Activated naive CD8-positive, alpha-beta T cell treated with anti-CD3 and anti-CD28 coated beads, Interleukin-2, amount 10 ng/mL, durations not matched to agents 7 days and 5 days (primary cell): ENCODE data around the gene INMT. TPM values are rescaled to one million over a fixed set of nuclear protein-coding genes. Genes with fewer than 3 reads are reported as not detected.
A peak's percentile ranks its signal among the peaks of the same experiment; 100 is the strongest.

Experiments used
- ATAC-seq: fragments of 150-1000 bp; cut with Tn5 transposase; one replicate; pipeline ENCODE4 v1.10.0; 2021; ENCODE audit warnings: low read depth, moderate library complexity
- POLR2A ChIA-PET: fragments of 350-600 bp; sonication (Branson Sonifier 250); formaldehyde crosslinking; loops from one replicate; lab custom pipeline; 2021; ENCODE audit warnings: antibody characterized with exemption; lab: Charles Lee
- DNase-seq: peaks from one replicate; pipeline ENCODE4 v3.0.0; 2021
- H3K27ac Mint-ChIP-seq: one replicate; pipeline ENCODE4 v1.8.0; 2022; ENCODE audit warnings: mild to moderate bottlenecking, mixed read lengths
- H3K27me3 Mint-ChIP-seq: one replicate; pipeline ENCODE4 v1.8.0; 2022; ENCODE audit warnings: mild to moderate bottlenecking, moderate library complexity, mixed read lengths
- H3K36me3 Mint-ChIP-seq: one replicate; pipeline ENCODE4 v1.8.0; 2021; ENCODE audit warnings: mild to moderate bottlenecking, mixed read lengths
- H3K4me1 Mint-ChIP-seq: one replicate; pipeline ENCODE4 v1.8.0; 2021; ENCODE audit warnings: mixed read lengths
- H3K4me3 Mint-ChIP-seq: one replicate; pipeline ENCODE4 v1.8.0; 2022; ENCODE audit warnings: mild to moderate bottlenecking, moderate library complexity, mixed read lengths
- H3K9me3 Mint-ChIP-seq: one replicate; pipeline ENCODE4 v1.8.0; 2021; ENCODE audit warnings: mixed read lengths
- total RNA-seq, 2 experiments: library from RNA; stranded (reverse); gene quantifications; one replicate each; pipeline ENCODE4 v1.2.3, GENCODE V29; 2021

INMT gene
- total RNA-seq, 2 experiments from 2014 or later = 0.30 to 0.37 TPM

GRCh38 chr7:30731581-30731980 lies 20.4 kb upstream of the INMT start:
- DNase-seq (no peak), ATAC-seq (no peak)
- Mint-ChIP-seq H3K4me1 (peaks cover 44% of the 10 kb centered on the region), H3K36me3 (no peaks in the 10 kb centered on the region), H3K27me3 (peaks cover 4% of the 10 kb centered on the region), H3K9me3 (no peaks in the 10 kb centered on the region), H3K27ac (peak overlapping the region; percentile 42), H3K4me3 (no peak overlapping the region)
- POLR2A ChIA-PET = no interaction called here

- Mint-ChIP-seq H3K27me3 (peaks cover 4% of the 10 kb centered on the region), H3K4me1 (peaks cover 38% of the 10 kb centered on the region), H3K27ac (no peak overlapping the region), H3K9me3 (no peaks in the 10 kb centered on the region), H3K4me3 (no peak overlapping the region), H3K36me3 (peaks cover 1% of the 10 kb centered on the region)
- DNase-seq (no peak), ATAC-seq (no peak)
- POLR2A ChIA-PET = no interaction called here
These were observed 19.3 kb upstream of the INMT start for GRCh38 chr7:30732606-30733005.

GRCh38 chr7:30733216-30733615 lies 18.7 kb upstream of the INMT start:
- POLR2A ChIA-PET = no interaction called here
- peaks cover 38% of the 10 kb centered on the region for H3K4me1 Mint-ChIP-seq

GRCh38 chr7:30733691-30734090 lies 18.2 kb upstream of the INMT start:
- H3K27ac Mint-ChIP-seq = no peak overlapping the region
- H3K9me3 Mint-ChIP-seq = no peaks in the 10 kb centered on the region
- DNase-seq (no peak), ATAC-seq (no peak)
- peaks cover 1% of the 10 kb centered on the region for H3K36me3 Mint-ChIP-seq
- POLR2A ChIA-PET = no interaction called here
- peaks cover 4% of the 10 kb centered on the region for H3K27me3 Mint-ChIP-seq
- H3K4me3 Mint-ChIP-seq = no peak overlapping the region
- H3K4me1 Mint-ChIP-seq = peaks cover 38% of the 10 kb centered on the region

More at GRCh38 chr7:30733216-30733615, 18.7 kb upstream of the INMT start:
- ATAC-seq (no peak), DNase-seq (no peak)
- Mint-ChIP-seq H3K36me3 (peaks cover 1% of the 10 kb centered on the region), H3K27me3 (peaks cover 4% of the 10 kb centered on the region), H3K27ac (peak overlapping the region; percentile 50), H3K4me3 (no peak overlapping the region), H3K9me3 (no peaks in the 10 kb centered on the region)

GRCh38 chr7:30734497-30734896 lies 17.4 kb upstream of the INMT start:
- Mint-ChIP-seq H3K27ac (no peak overlapping the region), H3K27me3 (peaks cover 4% of the 10 kb centered on the region)
- POLR2A ChIA-PET = interaction anchor here (6.5 kb wide), 1 partner anchor 8 kb away, joined by 61 read pairs; no protein-coding TSS in a partner anchor

GRCh38 chr7:30735631-30736030 lies 16.3 kb upstream of the INMT start:
- no peak overlapping the region for H3K27ac Mint-ChIP-seq
- no peak overlapping the region for H3K4me3 Mint-ChIP-seq
- peaks cover 4% of the 10 kb centered on the region for H3K27me3 Mint-ChIP-seq
- POLR2A ChIA-PET = interaction anchor here (6.5 kb wide), 1 partner anchor 9 kb away, joined by 61 read pairs; no protein-coding TSS in a partner anchor
- no peaks in the 10 kb centered on the region for H3K9me3 Mint-ChIP-seq
- H3K4me1 Mint-ChIP-seq = peaks cover 33% of the 10 kb centered on the region
- DNase-seq = no peak
- peaks cover 1% of the 10 kb centered on the region for H3K36me3 Mint-ChIP-seq
- ATAC-seq = no peak

More at GRCh38 chr7:30734497-30734896, 17.4 kb upstream of the INMT start:
- no peak overlapping the region for H3K4me3 Mint-ChIP-seq
- DNase-seq (no peak), ATAC-seq (no peak)
- H3K36me3 Mint-ChIP-seq = peaks cover 1% of the 10 kb centered on the region
- H3K9me3 Mint-ChIP-seq = no peaks in the 10 kb centered on the region
- peaks cover 33% of the 10 kb centered on the region for H3K4me1 Mint-ChIP-seq

- POLR2A ChIA-PET = interaction anchor here (6.5 kb wide), 1 partner anchor 10 kb away, joined by 61 read pairs; no protein-coding TSS in a partner anchor
- DNase-seq (no peak), ATAC-seq (no peak)
- no peaks in the 10 kb centered on the region for H3K9me3 Mint-ChIP-seq
- H3K27ac Mint-ChIP-seq = no peak overlapping the region
- peaks cover 31% of the 10 kb centered on the region for H3K4me1 Mint-ChIP-seq
- peaks cover 4% of the 10 kb centered on the region for H3K27me3 Mint-ChIP-seq
- H3K4me3 Mint-ChIP-seq = no peak overlapping the region
- peaks cover 1% of the 10 kb centered on the region for H3K36me3 Mint-ChIP-seq
These were observed 15.6 kb upstream of the INMT start for GRCh38 chr7:30736291-30736690.

GRCh38 chr7:30738026-30738915 lies 13.7 kb upstream of the INMT start:
- H3K9me3 Mint-ChIP-seq = no peaks in the 10 kb centered on the region
- peaks cover 1% of the 10 kb centered on the region for H3K36me3 Mint-ChIP-seq
- POLR2A ChIA-PET = interaction anchor here (1.3 to 6.5 kb wide), 4 partner anchors 12 to 144 kb away, joined by 3 to 61 read pairs (median 7); no protein-coding TSS in a partner anchor
- H3K4me1 Mint-ChIP-seq = peaks cover 22% of the 10 kb centered on the region
- H3K27me3 Mint-ChIP-seq = no peaks in the 10 kb centered on the region
- peak overlapping the region; percentile 56 for H3K4me3 Mint-ChIP-seq
- ATAC-seq (peak; percentile 75), DNase-seq (no peak)
- peak overlapping the region; percentile 94 for H3K27ac Mint-ChIP-seq

- ATAC-seq = no peak
- Mint-ChIP-seq H3K27me3 (no peaks in the 10 kb centered on the region), H3K9me3 (no peaks in the 10 kb centered on the region), H3K36me3 (peaks cover 1% of the 10 kb centered on the region), H3K27ac (peak overlapping the region; percentile 40), H3K4me3 (no peak overlapping the region), H3K4me1 (peaks cover 34% of the 10 kb centered on the region)
- no peak for DNase-seq
- POLR2A ChIA-PET = interaction anchor here (2.8 to 6.5 kb wide), 2 partner anchors 13 to 37 kb away, joined by 7 to 61 read pairs; no protein-coding TSS in a partner anchor
These were observed 12.2 kb upstream of the INMT start for GRCh38 chr7:30739691-30740090.

- DNase-seq = peak; percentile 86
- no peak overlapping the region for H3K27ac Mint-ChIP-seq
- no peaks in the 10 kb centered on the region for H3K27me3 Mint-ChIP-seq
- POLR2A ChIA-PET = interaction anchor here (6.5 kb wide), 1 partner anchor 14 kb away, joined by 61 read pairs; no protein-coding TSS in a partner anchor
- peaks cover 30% of the 10 kb centered on the region for H3K4me1 Mint-ChIP-seq
- no peaks in the 10 kb centered on the region for H3K9me3 Mint-ChIP-seq
- peak; percentile 41 for ATAC-seq
- H3K36me3 Mint-ChIP-seq = peaks cover 1% of the 10 kb centered on the region
- no peak overlapping the region for H3K4me3 Mint-ChIP-seq
These were observed 11.3 kb upstream of the INMT start for GRCh38 chr7:30740417-30741181.

- Mint-ChIP-seq H3K4me3 (no peak overlapping the region), H3K27ac (no peak overlapping the region), H3K36me3 (peaks cover 1% of the 10 kb centered on the region), H3K27me3 (no peaks in the 10 kb centered on the region), H3K9me3 (no peaks in the 10 kb centered on the region), H3K4me1 (peaks cover 30% of the 10 kb centered on the region)
- no peak for ATAC-seq
- POLR2A ChIA-PET = no interaction called here
- no peak for DNase-seq
These were observed 10.6 kb upstream of the INMT start for GRCh38 chr7:30741289-30741688.

- POLR2A ChIA-PET = no interaction called here
- Mint-ChIP-seq H3K4me3 (no peak overlapping the region), H3K9me3 (no peaks in the 10 kb centered on the region), H3K27ac (no peak overlapping the region), H3K27me3 (peaks cover 8% of the 10 kb centered on the region), H3K36me3 (no peaks in the 10 kb centered on the region), H3K4me1 (peaks cover 16% of the 10 kb centered on the region)
- no peak for DNase-seq
- ATAC-seq = no peak
These were observed 8.4 kb upstream of the INMT start for GRCh38 chr7:30743371-30744074.

- no peaks in the 10 kb centered on the region for H3K36me3 Mint-ChIP-seq
- peaks cover 8% of the 10 kb centered on the region for H3K27me3 Mint-ChIP-seq
- no peaks in the 10 kb centered on the region for H3K9me3 Mint-ChIP-seq
- DNase-seq (no peak), ATAC-seq (peak; percentile 37)
- H3K27ac Mint-ChIP-seq = peak overlapping the region; percentile 11
- H3K4me1 Mint-ChIP-seq = peaks cover 12% of the 10 kb centered on the region
- no peak overlapping the region for H3K4me3 Mint-ChIP-seq
- POLR2A ChIA-PET = no interaction called here
These were observed 7.9 kb upstream of the INMT start for GRCh38 chr7:30744075-30744417.
